Sigmoid colon (tissue), 4 donors: ENCODE data around the gene HBG2.

Experiments used
- POLR2A ChIP-seq, 2 donors: fragments of 450-650 bp; IDR thresholded peaks; one replicate each; pipeline ENCODE4 v1.6.1; 2016; ENCODE audit warnings: antibody characterized with exemption in 2 of 2, mild to moderate bottlenecking in 2 of 2, moderate library complexity in 2 of 2
- POLR2AphosphoS5 ChIP-seq, 4 donors: sonication (generic); formaldehyde crosslinking; IDR thresholded peaks; one replicate each; pipeline ENCODE4 v1.6.1; 2017; ENCODE audit warnings: antibody characterized with exemption in 4 of 4

GRCh38 chr11:5288108-5288905 lies 33.7 kb upstream of the HBG2 start:
- TF ChIP-seq POLR2AphosphoS5 (IDR thresholded peaks at IDR 0.05) = no peak
- TF ChIP-seq POLR2A (IDR thresholded peaks at IDR 0.05) = no peak
